DMS79 treated with DMSO at 0.1 percent for 48 hours (cell line): ENCODE results near the gene AQP2.
A peak's percentile ranks its signal among the peaks of the same experiment; 100 is the strongest.

ENCODE experiments used
- DNase-seq: peaks from one replicate; lab custom pipeline; 2025; lab: John Stamatoyannopoulos, UW

AQP2 gene

DNA sequence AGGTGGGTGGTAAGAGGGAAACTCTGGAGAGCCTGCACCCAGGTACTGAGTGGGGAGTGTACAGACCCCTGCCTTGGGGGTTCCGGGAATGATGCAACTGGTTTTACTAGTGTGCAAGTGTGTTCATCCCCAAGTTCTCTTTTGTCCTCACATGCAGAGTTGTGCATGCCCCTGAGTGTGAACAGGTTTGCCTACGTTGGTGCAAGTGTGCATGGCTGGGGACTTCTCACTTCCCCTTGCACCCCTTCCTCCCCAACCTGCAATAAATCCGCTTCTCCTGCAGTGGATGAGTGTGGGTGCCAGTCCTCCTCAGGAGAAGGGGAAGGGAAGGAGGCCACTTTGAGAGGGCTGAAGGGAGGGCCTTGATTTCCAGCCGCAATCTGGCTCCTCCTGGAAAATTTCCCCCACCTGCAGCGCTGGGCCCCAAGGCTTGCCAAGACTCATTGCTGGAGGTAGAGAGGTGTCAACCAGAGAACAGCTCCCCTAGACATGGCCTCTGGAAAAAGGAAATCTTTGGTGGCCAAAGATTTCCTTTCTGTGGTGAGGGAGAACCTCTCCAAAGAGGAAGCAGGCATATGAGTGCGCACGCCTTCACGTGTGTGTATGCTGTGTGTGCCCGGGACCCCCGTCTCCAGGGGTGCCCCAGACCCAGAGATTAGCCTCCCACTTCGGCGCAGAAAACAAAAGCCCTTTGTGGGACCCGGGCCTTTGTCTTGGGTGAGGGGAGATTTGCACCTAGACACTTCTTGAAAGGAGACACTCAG, 5.5 kb downstream of the AQP2 start:
- no peak for DNase-seq

- DNase-seq = no peak
These were observed 6.4 kb downstream of the AQP2 start for GRCh38 chr12:49956663-49957569.

DNA sequence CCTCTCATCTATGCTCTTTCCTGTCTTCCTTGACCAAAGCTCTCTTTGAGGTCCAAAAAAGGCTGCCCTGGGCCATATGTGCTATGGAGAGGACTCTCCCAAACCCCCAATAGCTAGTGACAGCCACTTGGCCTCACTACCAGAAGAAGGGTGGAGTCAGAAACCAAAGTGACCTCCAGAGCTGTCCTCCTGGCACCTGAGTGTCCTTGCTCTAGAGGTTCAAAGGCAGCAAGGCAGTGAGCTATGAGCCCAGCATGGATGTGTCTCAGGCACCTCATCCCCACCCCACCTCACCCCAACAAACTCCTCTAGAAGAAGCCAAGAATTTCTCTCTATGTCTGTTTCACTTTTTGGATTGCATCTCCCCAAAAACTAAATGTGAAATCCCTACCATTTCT, 7.0 kb downstream of the AQP2 start:
- DNase-seq = no peak

DNA sequence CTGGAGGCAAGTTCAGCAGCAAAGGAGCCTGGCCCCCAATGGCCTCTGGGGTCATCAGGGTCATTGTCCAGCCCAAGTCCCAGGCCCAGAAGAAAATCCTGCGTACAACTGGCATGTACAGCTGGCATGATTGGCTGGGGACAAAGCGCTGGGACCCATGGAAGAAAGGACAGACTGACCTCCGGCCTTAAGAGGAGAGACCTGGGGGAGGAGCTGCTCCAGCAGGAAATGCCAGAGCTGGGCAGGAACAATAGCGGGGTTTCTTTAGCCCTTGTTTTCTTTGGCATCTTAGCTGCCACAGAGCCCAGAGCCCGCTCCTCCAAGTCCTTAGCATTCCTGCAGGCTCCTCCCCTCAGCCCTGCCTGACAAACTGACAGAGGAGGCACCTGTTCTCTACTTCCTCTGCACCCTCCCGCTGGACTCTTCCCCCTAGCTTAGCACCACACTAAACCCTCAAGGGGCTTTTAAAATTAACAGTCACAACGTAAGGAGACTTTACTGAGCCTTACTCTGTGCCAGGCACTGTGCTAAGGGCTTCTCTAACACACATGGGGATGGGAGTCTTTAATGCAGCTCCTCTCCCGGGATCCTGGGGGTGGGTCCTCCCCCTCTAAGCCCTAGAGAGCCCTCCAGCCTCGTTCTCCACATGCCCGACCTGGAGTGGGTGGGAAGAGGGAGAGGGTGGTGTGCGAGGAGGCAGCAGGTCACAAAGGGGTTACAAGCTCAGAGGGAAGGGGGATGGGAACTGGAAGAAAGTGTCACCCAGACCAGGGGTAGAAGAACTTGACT, 9.3 kb downstream of the AQP2 start:
- peak; percentile 20 for DNase-seq

DNA sequence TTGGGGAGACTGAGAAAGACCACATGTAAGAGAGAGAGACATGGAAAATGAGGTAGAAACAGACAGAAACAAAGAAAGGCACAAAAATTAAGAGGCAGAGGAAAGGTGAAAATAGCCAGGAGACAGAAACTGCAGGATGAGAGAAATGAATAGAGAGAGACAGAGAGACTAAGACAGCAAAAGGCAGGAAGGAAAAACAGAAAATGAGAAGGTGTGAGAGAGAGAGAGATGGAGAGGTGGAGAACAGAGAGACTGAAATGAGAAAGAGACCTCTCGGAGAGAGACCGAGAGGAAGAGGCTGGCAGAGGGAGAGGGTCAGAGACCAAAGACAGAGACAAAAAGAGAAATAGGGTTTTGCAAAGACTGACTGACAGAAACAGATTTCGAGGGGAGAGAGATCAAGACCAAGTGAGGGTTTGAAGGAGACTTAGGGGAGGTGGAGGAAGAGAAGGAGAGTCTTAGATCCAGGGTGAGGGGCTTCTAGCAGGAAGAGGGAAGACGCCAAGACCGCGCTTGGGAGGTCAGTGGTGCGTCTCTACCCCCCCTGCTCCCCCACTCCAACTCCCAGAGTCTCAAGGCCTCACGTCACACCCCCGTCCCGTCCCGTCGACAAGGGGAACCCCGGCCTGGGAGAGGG, 10.1 kb downstream of the AQP2 start:
- no peak for DNase-seq

- no peak for DNase-seq
These were observed 10.8 kb downstream of the AQP2 start, which contains the start of gene AQP5 for GRCh38 chr12:49961111-49961922. Gene AQP5 (plus strand): TSS chr12:49961872. CDS start chr12:49962018, 146 bp downstream.

DNA sequence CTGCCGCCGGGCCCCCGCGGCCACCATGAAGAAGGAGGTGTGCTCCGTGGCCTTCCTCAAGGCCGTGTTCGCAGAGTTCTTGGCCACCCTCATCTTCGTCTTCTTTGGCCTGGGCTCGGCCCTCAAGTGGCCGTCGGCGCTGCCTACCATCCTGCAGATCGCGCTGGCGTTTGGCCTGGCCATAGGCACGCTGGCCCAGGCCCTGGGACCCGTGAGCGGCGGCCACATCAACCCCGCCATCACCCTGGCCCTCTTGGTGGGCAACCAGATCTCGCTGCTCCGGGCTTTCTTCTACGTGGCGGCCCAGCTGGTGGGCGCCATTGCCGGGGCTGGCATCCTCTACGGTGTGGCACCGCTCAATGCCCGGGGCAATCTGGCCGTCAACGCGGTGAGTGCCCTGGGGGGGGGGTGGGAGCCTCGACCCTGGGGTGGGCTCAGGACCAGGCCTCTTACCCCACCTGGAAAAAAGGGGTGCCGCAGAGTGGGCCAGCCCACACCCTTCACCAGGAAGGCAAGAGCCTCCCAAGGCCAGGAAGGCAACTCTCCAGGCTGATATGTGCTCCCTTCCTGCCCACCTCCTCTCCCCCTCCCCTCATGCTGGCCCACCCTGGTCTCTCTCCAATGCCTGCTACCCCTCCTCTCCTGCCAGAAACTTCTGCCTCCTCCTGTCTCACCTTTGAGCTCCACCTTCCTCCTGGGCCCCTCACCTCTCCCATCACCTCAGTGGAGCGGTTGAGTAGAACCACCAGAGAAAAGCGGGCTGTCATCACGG, 11.6 kb downstream of the AQP2 start:
- no peak for DNase-seq

DNA sequence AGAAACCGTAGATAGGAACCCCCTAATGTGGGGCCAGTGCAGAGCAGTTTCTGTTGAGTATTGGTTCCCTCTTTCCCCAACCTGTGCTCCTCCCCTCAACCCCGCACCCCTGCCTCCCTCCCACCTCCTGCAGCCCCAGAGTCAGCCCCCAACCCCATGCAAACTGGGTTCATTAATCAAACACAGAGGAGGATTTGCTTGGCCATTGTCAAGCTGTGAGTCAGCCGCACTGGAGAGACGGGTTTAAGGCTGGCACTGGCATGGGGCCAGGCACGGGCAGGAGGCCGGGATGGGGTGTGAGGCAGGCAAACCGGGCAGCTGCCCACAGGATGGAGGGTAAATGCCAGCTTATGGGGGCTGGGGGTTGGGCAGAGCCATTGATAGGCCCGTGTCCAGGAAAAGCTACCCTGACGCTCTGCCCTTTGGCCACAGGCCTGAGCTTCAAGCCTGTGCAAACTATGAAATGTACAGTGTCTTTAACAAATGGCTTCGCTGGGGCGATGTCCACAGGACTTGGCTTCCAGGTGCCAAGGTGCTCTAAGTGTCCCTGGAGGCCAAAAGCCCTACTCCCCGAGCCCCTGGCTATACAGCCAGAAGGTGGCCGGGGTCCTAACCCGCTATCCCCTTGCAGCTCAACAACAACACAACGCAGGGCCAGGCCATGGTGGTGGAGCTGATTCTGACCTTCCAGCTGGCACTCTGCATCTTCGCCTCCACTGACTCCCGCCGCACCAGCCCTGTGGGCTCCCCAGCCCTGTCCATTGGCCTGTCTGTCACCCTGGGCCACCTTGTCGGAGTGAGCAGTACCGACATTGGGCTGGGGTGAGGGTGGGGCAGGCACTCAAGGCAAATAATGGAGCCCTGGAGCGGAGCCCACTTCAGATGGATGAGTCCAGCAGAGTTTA, 12.6 kb downstream of the AQP2 start:
- peak; percentile 49 for DNase-seq

- no peak for DNase-seq
These were observed 13.7 kb downstream of the AQP2 start for GRCh38 chr12:49963976-49964815.

- no peak for DNase-seq
These were observed 14.5 kb downstream of the AQP2 start for GRCh38 chr12:49964849-49965624.

GRCh38 chr12:49965836-49966235, 15.3 kb downstream of the AQP2 start:
- DNase-seq = peak; percentile 49

DNA sequence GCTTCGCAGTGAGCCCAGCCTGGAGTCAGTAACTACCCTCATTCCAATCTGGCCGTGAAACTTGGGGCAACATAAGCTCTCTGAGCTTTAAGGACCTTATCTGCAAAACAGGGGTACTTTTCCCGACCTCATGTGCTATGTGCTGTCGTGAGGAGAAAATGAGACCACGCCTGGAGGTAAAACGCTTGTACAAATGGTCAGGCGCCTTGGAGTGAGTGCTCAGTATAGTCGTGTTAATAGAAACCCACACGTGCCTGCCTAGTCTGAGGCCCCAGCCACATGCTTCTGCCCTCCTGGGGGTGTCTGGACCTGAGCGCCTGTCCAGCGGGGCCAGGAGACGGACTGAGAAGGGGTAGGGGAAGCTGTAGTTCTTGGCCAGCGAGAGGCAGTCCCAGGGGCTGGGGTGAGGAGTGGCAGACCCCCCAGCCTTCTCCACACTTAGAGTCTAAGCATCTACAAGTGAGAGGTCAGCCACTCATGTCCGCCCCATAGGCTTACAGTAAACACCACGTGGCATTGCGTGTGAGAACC, 16.0 kb downstream of the AQP2 start:
- DNase-seq = no peak

DNA sequence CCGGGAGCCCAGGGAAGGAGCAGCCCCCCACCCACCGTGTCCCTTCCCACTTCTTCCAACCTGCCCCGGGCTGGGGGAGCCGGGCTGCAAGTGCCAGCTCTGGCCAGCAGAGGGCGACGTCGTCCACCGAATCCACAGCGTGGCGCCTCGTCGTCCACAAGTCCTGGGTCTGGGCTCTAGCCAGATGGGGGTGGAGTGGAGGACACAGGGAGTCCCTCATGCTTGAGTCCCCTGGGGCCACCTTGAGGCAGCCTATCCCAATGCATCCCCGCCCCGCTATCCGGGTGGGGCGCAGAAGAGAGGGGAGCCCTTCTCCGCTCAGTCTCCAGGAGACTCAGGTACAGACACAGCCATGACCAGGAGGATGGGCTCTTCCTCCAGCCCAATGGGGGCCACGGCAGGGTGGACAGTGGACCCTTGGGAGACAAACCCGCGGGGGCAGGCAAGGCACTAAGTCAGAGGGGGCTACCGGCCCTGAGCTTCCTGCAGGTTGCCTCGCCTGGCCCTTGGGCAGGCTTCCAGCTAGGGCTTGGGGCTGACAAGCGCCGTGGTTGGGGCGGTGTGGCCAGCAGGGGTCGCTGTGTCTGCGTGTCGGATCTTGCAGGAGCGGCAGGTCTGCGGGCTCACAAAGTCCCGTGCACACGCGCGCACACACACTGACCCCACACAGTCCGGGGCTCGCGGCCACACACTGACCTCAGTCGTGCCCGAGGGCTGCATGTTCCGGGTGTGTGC, 16.7 kb downstream of the AQP2 start:
- DNase-seq = peak; percentile 81

DNA sequence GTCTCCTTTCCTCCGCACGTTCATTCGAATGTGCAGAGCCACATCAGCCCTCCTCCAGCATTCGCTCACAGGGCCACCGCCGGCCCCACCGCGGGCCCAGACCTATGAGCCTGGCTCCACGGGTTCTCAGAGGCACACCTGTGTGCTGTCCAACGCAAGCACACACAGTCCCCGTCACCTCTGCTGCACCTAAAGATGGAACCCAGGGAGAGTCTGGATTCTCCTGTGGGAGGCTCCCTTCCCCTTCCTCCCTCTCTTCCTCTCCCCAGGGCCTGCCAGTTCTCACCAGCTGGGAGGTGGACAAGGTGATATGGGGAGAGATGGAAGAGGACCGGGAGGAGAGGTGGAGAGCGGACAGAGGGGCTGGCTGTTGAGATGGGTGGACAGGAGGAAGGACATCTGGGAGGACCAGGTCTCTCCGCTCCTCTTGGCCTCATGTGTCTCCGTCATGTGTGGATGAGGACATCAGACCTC, 17.3 kb downstream of the AQP2 start:
- DNase-seq = no peak

DNA sequence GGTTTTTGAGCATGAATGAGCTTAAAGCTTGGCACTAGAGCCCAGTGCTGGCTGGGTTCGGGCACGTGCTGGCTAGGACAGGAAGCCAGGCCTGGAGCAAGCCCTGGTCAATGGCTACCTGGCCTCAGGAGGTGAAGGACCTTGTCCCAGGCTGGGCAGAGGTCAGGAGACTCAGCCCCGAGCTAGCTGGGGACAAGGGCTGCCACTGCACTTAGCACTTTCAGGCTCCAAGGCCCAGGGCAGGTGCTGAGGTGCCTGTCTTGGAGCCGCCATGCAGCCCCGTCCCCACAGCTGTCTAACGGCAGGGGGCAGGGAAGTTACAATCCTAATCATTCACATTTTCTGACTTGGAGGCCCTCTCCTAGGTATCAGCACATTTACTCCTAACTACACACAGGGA, 17.9 kb downstream of the AQP2 start:
- DNase-seq = no peak

- DNase-seq = no peak
These were observed 18.5 kb downstream of the AQP2 start for GRCh38 chr12:49969027-49969426.
